Stimulated activated CD4-positive, alpha-beta T cell treated with anti-CD3 and anti-CD28 coated beads, Interleukin-1b, Interleukin-23, amount 100 ng/mL, for 48 hours (primary cell): ENCODE data around the gene LOC101059915.

Experiments
- DNase-seq: peaks from one replicate; pipeline ENCODE4 v3.0.0-alpha.2; 2020

Gene LOC101059915

DNA sequence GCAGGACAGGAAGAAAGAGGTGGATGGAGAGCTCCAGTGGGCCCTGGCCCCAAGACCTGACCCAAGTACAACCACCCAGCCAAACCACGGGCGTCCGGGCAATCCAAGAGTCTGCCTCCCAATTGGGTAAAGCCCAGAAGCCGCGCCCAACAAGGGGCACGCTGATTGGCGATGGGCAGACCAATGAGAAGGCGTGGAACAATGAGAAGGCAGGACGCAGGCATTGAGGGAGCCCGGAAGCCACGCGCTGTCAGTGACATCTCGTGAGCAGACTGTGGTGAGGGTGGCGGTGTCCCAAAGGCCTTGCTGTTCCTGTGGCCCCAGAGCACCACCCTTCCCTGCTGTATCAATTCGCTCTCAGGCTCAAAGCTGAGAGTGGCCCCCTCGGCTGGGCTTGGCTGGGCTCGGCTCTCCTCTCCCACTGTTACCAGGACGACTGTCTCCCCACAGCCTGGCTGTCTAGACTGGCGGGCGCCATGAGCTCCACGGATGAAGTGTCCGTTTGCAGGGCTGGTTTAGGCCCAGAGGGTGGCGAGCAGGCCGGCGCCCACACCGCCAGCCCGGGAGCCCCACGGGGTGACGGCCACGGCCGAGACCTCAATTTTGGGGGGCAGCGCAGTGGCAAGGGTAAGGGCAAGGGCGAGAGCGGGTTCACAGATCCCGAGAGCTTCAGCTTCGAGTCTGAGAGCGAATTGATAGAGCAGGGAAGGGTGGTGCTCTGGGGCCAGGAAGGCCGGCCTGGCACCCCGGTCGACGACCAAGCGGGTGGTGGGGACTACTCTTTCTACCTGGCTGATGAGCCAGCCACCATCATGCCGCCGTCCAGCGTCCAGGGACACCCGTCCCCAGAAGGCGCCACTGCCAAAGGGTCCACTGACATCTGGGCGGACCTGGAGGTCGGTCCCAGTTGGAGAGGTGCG is at the start of gene LOC101059915:
Gene LOC101059915 (plus strand): TSS at position 219 of the 920 bp plus-strand sequence.
- DNase-seq = no peak

- DNase-seq = no peak
Measured at GRCh38 chrX:71617742-71618141, 49.6 kb upstream of the LOC101059915 start.

- peak; percentile 84 for DNase-seq
Measured at GRCh38 chrX:71618303-71618721, 49.0 kb upstream of the LOC101059915 start, which contains the start of gene CXCR3. Gene CXCR3, minus strand, starts transcription at chrX:71618511. Its CDS starts 62 bp downstream, at chrX:71618449.

DNA sequence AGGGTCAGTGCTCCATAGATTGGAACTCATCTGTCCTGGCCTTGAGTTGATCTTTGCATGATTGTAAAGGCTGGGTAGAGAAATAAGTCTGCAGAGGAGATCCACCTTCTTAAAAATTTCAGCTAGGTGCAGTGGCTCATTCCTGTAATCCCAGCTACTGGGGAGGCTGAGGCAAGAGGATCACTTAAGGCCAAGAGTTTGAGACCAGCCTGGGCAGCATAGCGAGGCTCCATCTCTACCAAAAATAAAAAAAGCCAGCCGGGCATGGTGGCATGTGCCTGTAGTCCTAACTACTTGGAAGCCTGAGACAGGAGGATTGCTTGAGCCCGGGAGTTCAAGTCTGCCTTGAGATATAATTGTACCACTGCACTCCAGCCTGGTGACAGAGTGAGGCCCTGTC is 48.6 kb upstream of the LOC101059915 start:
- no peak for DNase-seq

GRCh38 chrX:71619193-71619592 is 48.2 kb upstream of the LOC101059915 start:
- peak; percentile 79 for DNase-seq

GRCh38 chrX:71619986-71620385 is 47.4 kb upstream of the LOC101059915 start:
- DNase-seq = no peak

- no peak for DNase-seq
Measured at GRCh38 chrX:71621603-71622002, 45.7 kb upstream of the LOC101059915 start.

DNA sequence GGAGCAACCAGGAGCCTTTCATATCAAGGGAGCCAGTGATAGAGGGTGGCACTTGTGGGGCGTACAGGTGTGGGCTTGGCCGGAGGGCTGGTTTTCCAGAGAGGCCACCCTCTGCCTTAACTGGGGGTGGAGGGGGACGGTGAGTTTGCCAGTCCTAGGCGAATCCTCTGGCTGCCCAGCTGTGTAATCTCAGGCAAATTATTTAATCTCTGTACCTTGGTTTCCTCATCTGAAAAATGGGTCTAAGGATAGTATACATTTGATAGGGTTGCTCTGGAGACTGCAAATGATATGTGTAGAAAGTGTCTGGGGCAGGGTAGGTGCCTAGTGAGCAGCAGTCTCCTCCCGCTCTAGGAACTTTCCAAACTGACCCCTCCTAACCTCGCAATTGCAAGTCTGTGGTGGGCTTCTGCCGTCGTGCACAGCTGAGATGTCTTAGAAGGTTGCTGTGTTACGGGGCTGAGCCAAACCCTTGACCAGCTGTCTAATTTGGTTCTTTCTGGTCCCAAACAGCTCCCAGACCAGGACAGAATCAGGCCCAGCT is 45.2 kb upstream of the LOC101059915 start:
- no peak for DNase-seq

GRCh38 chrX:71622576-71623450 is 44.5 kb upstream of the LOC101059915 start:
- DNase-seq = peak; percentile 77

- no peak for DNase-seq
Measured at GRCh38 chrX:71623714-71624113, 43.6 kb upstream of the LOC101059915 start.

GRCh38 chrX:71625471-71625870 is 41.9 kb upstream of the LOC101059915 start:
- no peak for DNase-seq

DNA sequence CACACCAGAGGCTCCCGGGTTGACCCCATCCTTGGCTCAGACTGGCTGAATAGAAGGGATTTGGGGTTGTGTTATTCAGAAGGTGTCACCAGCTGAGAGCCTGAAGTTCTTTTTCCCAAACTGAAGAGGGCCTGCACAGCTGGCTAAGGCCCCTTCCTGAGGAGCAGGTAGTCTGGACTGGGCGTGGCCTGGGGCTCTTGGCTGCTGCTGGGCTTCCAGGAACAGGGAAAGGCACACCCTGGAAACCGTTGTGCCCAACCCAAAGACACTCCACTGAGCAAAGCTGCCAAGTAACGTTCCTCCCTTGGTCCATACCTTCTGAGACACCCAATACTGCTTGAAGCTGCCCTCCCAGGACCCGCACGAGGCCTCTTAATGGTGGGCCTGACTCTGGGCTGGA is 40.8 kb upstream of the LOC101059915 start:
- no peak for DNase-seq

- DNase-seq = no peak
Measured at GRCh38 chrX:71627588-71628404, 39.5 kb upstream of the LOC101059915 start.

DNA sequence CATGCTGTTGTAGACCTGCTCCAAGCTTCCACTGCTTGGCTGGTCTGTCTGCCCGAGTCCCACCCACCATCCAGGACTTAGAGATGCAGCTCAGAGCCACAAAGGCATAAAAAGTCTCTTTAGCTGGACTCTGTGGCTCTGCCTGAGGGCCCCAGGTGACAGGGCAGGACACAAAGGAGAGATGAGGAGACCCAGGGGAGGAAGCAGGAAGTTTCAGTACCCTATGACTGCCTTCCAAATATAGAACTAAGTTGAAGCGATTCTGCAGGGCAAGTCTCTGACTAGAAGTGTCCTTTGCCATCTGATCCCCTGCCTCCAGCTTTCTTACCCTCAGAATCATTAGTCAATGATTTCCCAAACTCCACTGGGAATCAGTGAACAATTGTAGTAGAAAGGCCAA is 37.9 kb upstream of the LOC101059915 start:
- no peak for DNase-seq

DNA sequence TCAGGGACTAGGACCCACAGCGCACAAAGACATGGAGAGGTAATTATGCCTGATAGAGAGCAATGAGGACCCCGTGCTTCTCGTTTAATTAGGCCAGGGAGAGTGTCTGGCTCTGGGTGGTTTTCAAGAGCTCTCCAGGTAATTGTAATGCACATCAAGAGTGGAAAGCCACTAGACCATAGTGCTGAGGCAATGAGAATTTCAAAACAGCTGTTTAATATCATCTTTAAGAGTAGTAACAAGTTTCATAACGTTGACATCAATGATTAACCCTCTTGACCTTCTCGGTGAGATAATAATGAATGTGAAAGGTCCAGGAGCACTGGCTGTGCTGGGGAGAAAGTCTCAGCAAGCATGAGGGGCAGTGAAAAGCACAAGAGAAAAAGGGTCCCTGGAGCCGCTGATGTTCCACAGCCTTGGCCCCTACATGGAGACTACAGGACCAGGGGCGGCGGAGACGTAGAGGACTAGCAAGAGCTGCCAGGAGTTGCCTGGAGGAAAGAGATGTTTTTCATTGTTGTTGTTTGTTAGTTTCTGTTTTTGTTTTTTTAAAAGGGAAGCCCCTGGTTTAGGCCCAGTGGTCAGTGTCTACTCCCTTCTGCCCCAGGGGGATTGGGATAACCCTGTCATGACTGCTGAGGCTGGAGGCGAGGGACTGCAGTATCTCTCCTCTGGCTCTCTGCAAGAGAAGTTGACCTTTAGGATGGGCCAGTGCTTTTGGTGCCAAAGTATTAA is 34.3 kb upstream of the LOC101059915 start:
- no peak for DNase-seq

DNA sequence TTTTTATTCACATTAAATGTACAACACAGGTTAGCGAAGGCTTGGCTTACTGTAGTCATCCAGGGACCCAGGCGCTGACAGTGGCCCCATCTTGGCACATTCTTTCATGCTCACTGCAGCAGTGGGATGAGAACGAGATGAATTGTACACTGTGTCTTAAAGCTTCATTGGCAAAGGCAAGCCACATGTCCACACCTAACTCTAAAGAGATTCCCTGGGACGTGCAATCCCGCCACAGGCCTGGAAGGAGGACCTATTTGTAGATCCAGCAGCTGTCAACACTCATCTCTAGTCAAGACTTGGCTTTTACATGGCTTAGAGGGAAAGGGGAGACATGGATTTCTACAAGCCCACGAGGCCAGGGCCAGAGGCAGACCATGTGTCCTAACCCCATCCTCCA is 33.0 kb upstream of the LOC101059915 start:
- no peak for DNase-seq

DNA sequence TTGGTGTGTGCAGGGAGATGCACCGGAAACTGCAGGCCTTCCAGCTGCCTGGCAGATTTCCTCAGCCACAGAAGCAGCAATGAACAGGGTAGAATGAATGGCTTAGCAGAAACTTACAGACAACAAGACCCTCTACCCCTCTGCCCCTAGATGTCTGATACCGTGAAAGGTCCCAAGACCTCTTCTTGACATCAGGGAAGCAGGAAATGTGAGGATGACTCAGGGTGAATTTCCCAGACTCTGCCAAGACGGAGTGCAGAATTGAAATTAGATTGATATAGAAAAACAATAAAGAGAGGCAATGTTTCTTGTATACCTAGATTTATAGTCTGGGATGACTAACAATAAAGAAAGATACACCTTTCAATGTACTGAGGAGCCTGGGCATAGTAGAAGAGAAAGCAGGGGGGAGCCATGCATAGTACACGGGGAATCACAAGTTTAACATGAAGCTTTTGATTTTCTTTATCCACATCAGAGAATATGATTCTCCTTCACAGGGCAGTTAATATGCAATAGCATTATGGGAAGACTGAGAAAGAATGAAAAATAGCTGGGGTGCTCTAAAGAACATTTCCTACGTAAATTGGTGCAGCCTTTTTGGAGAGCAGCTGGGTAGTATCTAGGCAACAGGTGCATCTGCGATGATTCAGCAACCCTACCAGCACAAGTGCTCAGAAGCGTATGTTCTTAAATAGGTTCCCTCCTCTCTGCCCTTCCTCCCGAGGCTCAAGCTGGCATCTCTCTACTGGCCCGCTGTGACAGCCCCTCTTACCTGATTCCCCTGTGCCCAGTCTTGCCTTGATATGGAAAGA is 30.7 kb upstream of the LOC101059915 start:
- no peak for DNase-seq

DNA sequence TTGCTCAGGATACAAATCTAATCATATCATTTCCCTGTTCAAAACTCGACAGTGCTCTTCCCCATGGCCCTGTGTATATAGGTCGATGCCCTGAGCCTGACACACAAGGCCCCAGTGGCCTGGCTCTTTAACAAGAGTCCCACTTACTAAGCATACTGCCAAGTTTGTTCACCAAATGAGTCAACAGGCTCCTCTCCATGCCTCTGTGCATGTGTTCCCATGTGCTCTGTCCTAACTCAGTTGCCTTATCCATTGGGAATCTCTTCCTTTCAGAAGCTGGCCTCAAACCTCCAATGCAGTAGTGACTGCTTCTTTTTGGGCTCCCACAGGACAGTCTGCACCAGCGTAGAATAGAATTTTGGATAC is 30.1 kb upstream of the LOC101059915 start:
- no peak for DNase-seq

GRCh38 chrX:71637848-71638247 is 29.5 kb upstream of the LOC101059915 start:
- no peak for DNase-seq

DNA sequence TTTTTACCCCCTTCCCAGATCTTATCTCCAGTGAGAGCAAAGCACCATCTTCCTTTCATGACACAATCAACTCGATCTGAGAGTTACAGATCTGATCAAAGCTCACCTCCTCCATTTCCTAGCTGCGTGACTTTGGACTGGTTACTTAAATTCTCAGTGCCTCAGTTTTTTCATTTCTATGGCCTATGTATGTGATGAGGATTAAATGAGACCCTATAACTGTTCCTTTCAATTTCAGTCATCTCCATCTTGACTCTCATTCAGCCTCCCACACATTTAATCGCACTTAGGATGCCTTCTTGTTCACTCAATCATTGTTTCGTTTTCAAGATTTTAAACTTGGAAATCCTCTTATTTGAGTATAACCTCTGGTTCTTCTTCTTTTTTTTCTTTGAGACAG is 28.9 kb upstream of the LOC101059915 start:
- DNase-seq = no peak

DNA sequence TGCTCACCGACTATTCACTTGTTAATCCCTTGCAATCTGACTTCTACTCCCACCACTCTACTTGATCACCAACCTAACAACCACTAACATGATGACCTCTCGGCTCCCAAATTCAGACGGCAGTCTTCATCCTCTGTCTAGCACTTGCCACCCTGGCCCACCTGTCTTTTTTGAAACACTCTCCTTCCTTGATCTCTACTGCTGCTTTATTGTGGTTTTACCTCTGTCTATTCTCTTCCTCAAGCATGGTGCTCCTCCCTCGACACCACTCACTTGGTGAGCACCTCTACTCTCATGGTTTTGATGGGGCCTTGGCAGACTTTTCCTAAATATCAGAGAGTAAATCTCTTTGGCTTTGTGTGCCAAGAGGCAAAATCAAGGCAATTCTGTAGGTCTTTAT is 27.3 kb upstream of the LOC101059915 start:
- DNase-seq = no peak
